Neural cell (in vitro differentiated cells): ENCODE measurements around the gene HOXB4. TPM values are rescaled to one million over a fixed set of nuclear protein-coding genes. Genes with fewer than 3 reads are reported as not detected.

Source experiments
- H2AFZ ChIP-seq: fragments of 200-600, 300-800 bp; sonication (generic), shearing (Covaris generic); 2 replicates; pipeline ENCODE4 v1.6.0; 2014; ENCODE audit warnings: low read depth, mild to moderate bottlenecking, antibody characterized with exemption, low read length, moderate library complexity
- H3F3A ChIP-seq: fragments of 200-600 bp; shearing (Covaris generic); 2 replicates; pipeline ENCODE4 v1.6.1; 2016; ENCODE audit warnings: mild to moderate bottlenecking, moderate library complexity, mixed read lengths, antibody characterized with exemption, low read length; ENCODE audit not compliant: insufficient read depth, poor library complexity, severe bottlenecking
- H3K27ac ChIP-seq: fragments of 200-600, 300-800 bp; sonication (generic), shearing (Covaris generic); 2 replicates; pipeline ENCODE4 v1.5.1; 2014; ENCODE audit warnings: mild to moderate bottlenecking, low read length, moderate library complexity
- H3K27me3 ChIP-seq: fragments of 300-800, 200-600 bp; sonication (generic), shearing (Covaris generic); 2 replicates; pipeline ENCODE4 v1.6.0; 2014; ENCODE audit warnings: mild to moderate bottlenecking, low read depth, low read length, moderate library complexity; ENCODE audit not compliant: insufficient read depth
- H3K36me3 ChIP-seq: fragments of 300-800, 200-600 bp; sonication (generic), shearing (Covaris generic); 2 replicates; pipeline ENCODE4 v1.5.1; 2014; ENCODE audit warnings: mild to moderate bottlenecking, antibody characterized with exemption, low read length, moderate library complexity; ENCODE audit not compliant: insufficient read depth
- H3K4me2 ChIP-seq: fragments of 300-800, 200-600 bp; sonication (generic), shearing (Covaris generic); 2 replicates; pipeline ENCODE4 v1.6.0; 2014; ENCODE audit warnings: mild to moderate bottlenecking, low read length
- H3K4me3 ChIP-seq: fragments of 300-800, 200-600 bp; sonication (generic), shearing (Covaris generic); 2 replicates; pipeline ENCODE4 v1.5.1; 2014; ENCODE audit warnings: mild to moderate bottlenecking, low read length, moderate library complexity
- H3K79me2 ChIP-seq: fragments of 200-600 bp; shearing (Covaris generic); replicated peaks from 2 replicates; pipeline ENCODE4 v1.6.0; 2014; ENCODE audit warnings: mild to moderate bottlenecking, low read length, moderate library complexity; ENCODE audit not compliant: insufficient read depth
- H3K9ac ChIP-seq: fragments of 300-800, 200-600 bp; sonication (generic), shearing (Covaris generic); 2 replicates; pipeline ENCODE4 v1.6.1; 2016; ENCODE audit warnings: mild to moderate bottlenecking, low read length, mixed read lengths
- H3K9me2 ChIP-seq: fragments of 200-600 bp; shearing (Covaris generic); 2 replicates; pipeline ENCODE4 v1.6.1; 2016; ENCODE audit warnings: mild to moderate bottlenecking, low read length, mixed read lengths; ENCODE audit not compliant: insufficient read depth
- H3K9me3 ChIP-seq: fragments of 200-600, 300-800 bp; sonication (generic), shearing (Covaris generic); 2 replicates; pipeline ENCODE4 v1.6.1; 2016; ENCODE audit warnings: mild to moderate bottlenecking, mixed run types, low read length, moderate library complexity, mixed read lengths
- H4K20me1 ChIP-seq: fragments of 200-600 bp; shearing (Covaris generic); 2 replicates; pipeline ENCODE4 v1.6.1; 2016; ENCODE audit warnings: mild to moderate bottlenecking, mixed run types; ENCODE audit not compliant: insufficient read depth
- CTCF ChIP-seq: fragments of 450-650 bp; IDR thresholded peaks from 2 replicates; pipeline ENCODE4 v1.5.1; 2014; ENCODE audit warnings: antibody characterized with exemption, mild to moderate bottlenecking, moderate library complexity; ENCODE audit not compliant: poor library complexity, severe bottlenecking
- EZH2 ChIP-seq: fragments of 200-600, 300-800 bp; shearing (Covaris generic), sonication (generic); IDR thresholded peaks from 2 replicates; pipeline ENCODE4 v1.6.1; 2014; ENCODE audit warnings: antibody characterized with exemption, low read length, borderline replicate concordance, mild to moderate bottlenecking; ENCODE audit not compliant: insufficient read depth, poor library complexity, severe bottlenecking
- MXI1 ChIP-seq: fragments of 450-650 bp; conservative IDR thresholded peaks from 2 replicates; pipeline ENCODE4 v1.6.1; 2014; ENCODE audit warnings: antibody characterized with exemption, mild to moderate bottlenecking; ENCODE audit not compliant: poor library complexity, severe bottlenecking
- REST ChIP-seq: IDR thresholded peaks from 2 replicates; pipeline ENCODE4 v1.6.1; 2012; ENCODE audit warnings: borderline replicate concordance
- SMC3 ChIP-seq: fragments of 450-650 bp; conservative IDR thresholded peaks from 2 replicates; pipeline ENCODE4 v1.6.1; 2014; ENCODE audit warnings: antibody characterized with exemption, mild to moderate bottlenecking, moderate library complexity; ENCODE audit not compliant: poor library complexity
- TAF1 ChIP-seq: IDR thresholded peaks from 2 replicates; pipeline ENCODE4 v1.6.1; 2012; ENCODE audit warnings: low read depth
- polyA plus RNA-seq: library from polyadenylated mRNA; depleted of rRNA; stranded (reverse); fragments of >200 nt; gene quantifications from 2 replicates; pipeline ENCODE4 v1.2.3, GENCODE V29; 2014

The HOXB4 gene
- polyA plus RNA-seq, 1 donor from 2014 or later: not detected

- no peak overlapping the region for H3K9ac ChIP-seq
- H3F3A ChIP-seq: no peaks in the 10 kb centered on the region
- H3K27ac ChIP-seq: no peak overlapping the region
- H3K4me2 ChIP-seq: no peak overlapping the region
- H3K9me2 ChIP-seq: no peaks in the 10 kb centered on the region
- peaks cover 100% of the 10 kb centered on the region for H3K27me3 ChIP-seq
- TF ChIP-seq TAF1: no peak
- TF ChIP-seq EZH2: peak; percentile 90
- H2AFZ ChIP-seq: no peak overlapping the region
- no peaks in the 10 kb centered on the region for H3K79me2 ChIP-seq
- no peaks in the 10 kb centered on the region for H3K36me3 ChIP-seq
- H4K20me1 ChIP-seq: no peaks in the 10 kb centered on the region
- H3K9me3 ChIP-seq: peaks cover under 1% of the 10 kb centered on the region
- no peak overlapping the region for H3K4me3 ChIP-seq
Measured at GRCh38 chr17:48613862-48614694, 35.9 kb upstream of the HOXB4 start.

GRCh38 chr17:48612854-48613691, 34.9 kb upstream of the HOXB4 start:
- Histone ChIP-seq H3F3A (no peaks in the 10 kb centered on the region), H3K9me2 (no peaks in the 10 kb centered on the region), H3K9ac (no peak overlapping the region), H3K79me2 (no peaks in the 10 kb centered on the region), H3K4me3 (no peak overlapping the region), H3K9me3 (peaks cover 7% of the 10 kb centered on the region), H4K20me1 (no peaks in the 10 kb centered on the region), H3K4me2 (no peak overlapping the region), H2AFZ (no peak overlapping the region), H3K36me3 (no peaks in the 10 kb centered on the region), H3K27ac (no peak overlapping the region), H3K27me3 (peaks cover 99% of the 10 kb centered on the region)
- TF ChIP-seq MXI1 (no peak), SMC3 (peak; percentile 25), CTCF (peak; percentile 50), REST (no peak), EZH2 (peak; percentile 50)
